Kidney capillary endothelial cell (primary cell): Measurements from ENCODE around the gene MEIS3.
"Not testable (repeated sequence)": the region's sequence is repeated elsewhere in the genome, so short reads cannot be mapped to it uniquely, and the experiment has no call there.

Experiments
- DNase-seq: peaks from one replicate; pipeline ENCODE4 v3.0.0-alpha.2; 2018; ENCODE audit warnings: low spot score

Gene MEIS3

DNA sequence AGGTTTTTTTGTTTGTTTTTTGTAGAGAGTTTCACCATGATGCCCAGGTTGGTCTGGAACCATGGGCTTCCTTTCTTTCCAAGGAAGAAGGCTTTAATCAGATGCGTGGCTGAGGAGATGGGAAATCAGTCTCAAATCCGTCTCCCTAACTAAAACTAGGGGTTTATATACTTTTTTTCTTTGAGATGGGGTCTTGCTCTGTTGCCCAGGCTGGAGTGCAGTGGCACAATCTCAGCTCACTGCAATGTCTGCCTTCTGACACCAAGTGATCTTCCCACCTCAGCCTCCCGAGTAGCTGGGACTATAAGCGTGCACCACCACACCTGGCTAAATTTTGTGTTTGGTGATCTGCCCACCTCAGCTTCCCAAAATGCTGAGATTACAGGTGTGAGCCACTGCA lies 34.8 kb downstream of the MEIS3 start:
- DNase-seq: not testable (repeated sequence)

GRCh38 chr19:47383890-47384289 lies 35.4 kb downstream of the MEIS3 start:
- DNase-seq: not testable (repeated sequence)

DNA sequence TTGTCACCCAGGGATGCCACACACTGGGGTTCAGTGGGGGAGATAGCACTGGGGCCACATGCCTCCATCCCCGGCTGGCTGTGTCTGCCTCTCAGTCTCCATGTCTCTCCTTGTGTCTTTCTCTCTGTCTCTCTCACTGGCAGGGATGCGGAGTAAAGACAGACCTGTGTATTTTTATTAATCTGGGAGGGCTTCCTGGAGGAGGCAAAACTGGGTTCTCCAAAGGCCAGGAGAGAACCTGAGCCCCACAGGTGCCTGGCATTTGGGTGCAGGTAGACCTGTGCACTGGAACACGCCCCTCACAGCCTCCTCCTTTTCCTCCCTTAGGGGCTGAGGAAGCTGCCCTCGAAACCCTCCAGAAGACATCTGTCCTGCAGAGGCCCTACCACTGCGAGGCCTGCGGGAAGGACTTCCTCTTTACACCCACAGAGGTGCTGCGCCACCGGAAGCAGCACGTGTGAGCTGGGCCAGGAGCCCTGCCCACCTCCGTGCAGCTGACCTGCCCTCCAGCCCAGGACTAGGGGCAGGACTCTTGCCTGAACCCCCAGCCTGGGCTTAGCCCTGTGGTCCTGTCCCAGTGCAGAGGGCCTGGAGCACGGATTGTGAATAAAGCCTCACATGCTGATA lies 37.6 kb downstream of the MEIS3 start:
- DNase-seq: no peak

- DNase-seq: no peak
These were observed 38.2 kb downstream of the MEIS3 start for GRCh38 chr19:47381121-47381520.

- DNase-seq: no peak
These were observed 38.8 kb downstream of the MEIS3 start for GRCh38 chr19:47380559-47380958.

DNA sequence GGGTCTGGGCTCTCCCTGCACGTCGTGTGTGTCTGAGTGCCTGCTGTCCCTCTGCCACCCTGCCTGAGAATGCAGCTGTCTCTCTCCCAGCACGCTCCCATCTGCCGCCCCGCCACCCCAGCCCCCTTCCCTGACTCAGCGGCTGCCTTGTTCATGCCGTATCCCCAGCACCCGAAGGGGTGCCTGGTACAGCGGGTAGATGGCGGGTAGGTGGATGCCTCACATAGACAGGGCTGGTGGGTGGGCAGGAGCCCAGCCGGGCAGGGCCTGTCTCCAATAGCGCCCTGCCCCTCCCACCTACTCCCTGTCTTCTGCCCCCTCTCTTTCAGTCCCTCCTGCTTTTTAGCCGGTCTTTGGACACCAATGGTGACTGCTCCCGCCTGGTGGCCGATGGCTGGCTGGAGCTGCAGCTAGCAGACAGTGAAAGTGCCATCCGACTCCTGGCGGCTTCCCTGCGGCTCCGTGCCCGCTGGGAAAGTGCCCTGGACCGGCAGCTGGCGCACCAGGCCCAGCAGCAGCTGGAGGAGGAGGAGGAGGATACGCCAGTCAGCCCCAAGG lies 39.9 kb downstream of the MEIS3 start:
- no peak for DNase-seq

DNA sequence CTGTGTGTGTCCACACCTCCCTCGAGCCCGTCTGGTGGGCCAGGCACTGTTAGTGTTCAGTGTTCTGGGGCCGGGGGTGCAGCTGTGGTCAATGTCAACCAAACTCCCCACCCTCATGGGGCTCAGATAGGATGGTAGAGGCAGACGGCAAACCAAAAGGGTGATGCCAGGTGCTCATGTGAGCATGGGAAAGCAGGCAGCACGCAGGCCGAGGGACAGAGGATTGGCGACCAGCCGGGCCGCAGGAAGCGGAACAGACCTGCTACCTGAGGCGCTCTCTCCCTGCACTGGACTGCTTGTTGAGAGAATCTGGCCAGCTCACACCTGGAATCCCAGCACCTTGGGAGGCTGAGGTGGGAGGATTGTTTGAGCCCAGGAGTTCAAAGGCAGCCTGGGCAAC lies 41.1 kb downstream of the MEIS3 start:
- no peak for DNase-seq

DNA sequence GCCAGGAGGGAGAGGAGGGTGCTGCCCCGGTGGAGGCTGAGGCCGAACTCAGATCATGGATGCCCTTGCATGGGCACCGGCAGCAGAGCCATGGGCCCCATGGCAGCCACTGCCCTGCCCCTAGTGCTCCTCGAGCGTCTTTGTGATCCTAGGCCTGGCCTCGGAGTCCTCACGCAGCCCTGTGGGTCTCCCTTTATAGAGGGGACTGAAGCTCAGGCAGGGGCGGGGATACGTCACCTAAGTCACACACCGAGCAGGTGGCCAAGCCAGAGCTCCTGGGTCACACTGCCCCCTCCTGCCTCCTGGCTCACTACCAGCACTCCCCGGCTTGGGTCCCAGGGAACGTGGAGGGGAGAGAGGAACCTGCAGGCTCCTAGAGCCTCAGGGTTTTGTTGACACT lies 41.5 kb downstream of the MEIS3 start:
- DNase-seq: no peak

GRCh38 chr19:47377208-47377701 lies 42.1 kb downstream of the MEIS3 start:
- no peak for DNase-seq

GRCh38 chr19:47376589-47377144 lies 42.7 kb downstream of the MEIS3 start:
- DNase-seq: no peak

DNA sequence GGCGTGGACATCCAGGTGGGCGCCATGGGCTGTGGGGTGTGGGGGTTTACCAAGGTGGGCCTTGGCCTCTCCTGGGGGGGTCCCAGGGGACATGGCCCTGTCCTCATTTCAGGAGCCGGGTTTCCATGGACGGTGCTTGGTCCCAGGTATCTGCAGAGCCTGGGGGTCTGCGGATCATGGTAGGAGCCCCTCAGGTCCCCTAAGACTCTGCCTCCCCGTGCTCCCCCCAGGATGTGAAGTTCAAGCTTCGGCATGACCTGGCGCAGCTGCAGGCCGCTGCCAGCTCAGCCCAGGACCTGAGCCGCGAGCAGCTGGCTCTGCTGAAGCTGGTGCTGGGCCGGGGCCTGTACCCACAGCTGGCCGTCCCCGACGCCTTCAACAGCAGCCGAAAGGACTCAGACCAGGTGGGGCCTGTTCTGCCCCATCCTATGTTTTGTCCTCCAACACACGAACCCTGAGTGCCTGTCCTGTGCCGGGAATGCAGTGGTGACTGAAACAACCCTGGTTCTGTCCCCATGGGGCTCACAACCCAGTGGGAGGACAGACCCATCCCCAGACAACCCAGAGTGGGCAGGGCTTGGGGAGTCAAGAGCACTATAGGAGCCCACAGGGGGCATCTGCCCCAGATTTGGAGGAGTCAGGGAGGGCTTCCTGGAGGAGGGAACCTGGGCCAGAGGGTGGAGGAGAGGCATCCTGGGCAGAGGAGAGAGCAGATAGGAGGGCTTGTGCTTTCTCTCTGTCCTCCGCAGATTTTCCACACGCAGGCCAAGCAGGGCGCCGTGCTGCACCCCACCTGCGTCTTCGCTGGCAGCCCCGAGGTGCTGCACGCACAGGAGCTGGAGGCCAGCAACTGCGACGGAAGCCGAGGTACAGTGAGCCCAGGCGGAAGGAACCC lies 43.4 kb downstream of the MEIS3 start:
- no peak for DNase-seq

GRCh38 chr19:47374876-47375693 lies 44.2 kb downstream of the MEIS3 start:
- no peak for DNase-seq

- no peak for DNase-seq
These were observed 45.8 kb downstream of the MEIS3 start for GRCh38 chr19:47373246-47374240.

GRCh38 chr19:47372603-47373002 lies 46.7 kb downstream of the MEIS3 start:
- DNase-seq: no peak

GRCh38 chr19:47371261-47371660 lies 48.1 kb downstream of the MEIS3 start:
- DNase-seq: no peak

DNA sequence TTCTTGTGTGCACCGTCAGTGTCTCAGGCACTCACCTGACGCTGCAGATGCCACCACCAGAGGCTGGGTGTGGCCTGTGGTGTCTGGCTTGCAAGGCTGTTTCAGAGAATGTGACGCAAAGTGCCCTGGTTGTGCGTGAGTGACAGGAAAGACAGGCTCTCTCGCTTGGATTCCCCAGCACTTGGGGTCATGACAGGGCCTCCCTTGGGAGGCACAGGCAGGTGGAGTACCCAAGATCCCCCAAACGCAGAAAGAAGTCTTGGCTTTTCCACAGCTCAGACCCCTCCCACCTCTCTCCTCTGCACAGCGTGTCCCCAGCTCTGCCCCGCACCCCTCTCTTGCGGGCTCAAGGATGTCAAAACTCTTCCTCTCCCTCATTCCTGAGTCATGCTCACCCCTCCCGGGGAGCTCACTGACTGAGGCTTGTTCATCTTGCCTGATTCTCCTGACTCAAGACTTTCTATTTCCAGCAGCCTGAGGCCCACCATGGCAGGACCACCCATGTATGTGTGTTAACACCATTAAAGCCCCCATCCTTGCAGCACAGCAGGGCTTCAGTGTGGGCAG lies 49.2 kb downstream of the MEIS3 start:
- DNase-seq: no peak

GRCh38 chr19:47365455-47365854 lies 53.9 kb downstream of the MEIS3 start:
- not testable (repeated sequence) for DNase-seq

DNA sequence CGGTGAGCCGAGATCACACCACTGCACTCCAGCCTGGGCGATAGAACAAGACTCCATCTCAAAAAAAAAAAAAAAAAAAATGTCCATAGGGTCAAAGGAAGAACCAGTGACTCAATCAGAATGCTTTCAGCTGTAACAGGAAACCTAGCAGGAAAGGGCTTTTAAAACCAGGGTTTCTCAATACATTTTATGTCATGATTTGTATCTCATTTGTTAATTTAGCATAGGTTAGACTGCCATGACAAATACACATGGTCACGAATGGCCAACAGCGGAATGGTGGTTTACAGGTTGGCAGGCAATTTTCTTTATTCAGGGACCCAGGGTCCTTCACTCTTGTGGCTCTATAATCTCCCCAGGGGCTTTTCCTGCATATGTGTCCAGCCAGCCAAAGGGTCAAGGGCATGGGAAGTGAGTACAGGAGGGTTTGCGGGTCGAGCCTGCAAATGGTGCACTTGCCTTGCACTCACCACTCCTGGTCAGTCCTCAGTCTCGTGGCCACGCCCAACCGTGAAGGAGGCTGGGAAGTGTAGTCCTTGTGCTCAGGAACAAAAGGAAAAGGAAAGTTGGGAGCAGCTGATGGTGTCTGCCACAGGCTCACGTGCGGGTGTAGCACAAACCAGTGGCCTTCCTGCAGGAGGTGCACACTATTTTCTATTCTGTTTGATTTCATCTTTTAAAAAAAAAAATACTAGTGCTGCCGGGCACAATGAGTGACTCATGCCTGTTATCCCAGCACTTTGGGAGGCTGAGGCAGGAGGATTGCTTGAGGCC lies 55.4 kb downstream of the MEIS3 start:
- peak; percentile 76 for DNase-seq

DNA sequence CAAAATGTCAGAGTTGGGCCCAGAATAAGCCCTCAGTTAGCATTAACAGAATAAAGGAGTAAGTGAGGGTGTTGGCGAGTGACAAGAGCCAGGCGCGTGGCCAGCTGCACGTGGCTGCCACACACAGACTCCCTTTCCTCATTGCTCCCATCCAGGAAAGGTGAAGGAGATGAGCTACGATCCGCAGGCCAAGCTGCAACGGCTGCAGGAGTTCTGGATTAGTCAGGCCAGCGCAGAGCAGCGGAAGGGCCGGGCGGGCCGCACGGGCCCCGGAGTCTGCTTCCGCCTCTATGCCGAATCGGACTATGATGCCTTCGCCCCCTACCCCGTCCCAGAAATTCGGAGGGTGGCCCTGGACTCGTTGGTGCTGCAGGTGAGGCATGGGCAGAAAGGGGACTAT lies 57.0 kb downstream of the MEIS3 start:
- DNase-seq: no peak
